DND-41 (cell line): ENCODE results near the gene KHDC4.

Experiments
- ATAC-seq: fragments of 200-7000 bp; cut with Tn5 transposase; 3 replicates; pipeline ENCODE4 v1.9.1; 2021; ENCODE audit warnings: low read depth; ENCODE audit not compliant: insufficient read depth
- DNase-seq: peaks from one replicate; pipeline ENCODE4 v3.0.0-alpha.2; 2020
- H2AFZ ChIP-seq: 2 replicates; pipeline ENCODE4 v1.6.0; 2012; ENCODE audit warnings: low read depth, low read length
- H3K27ac ChIP-seq: 2 replicates; pipeline ENCODE4 v1.5.1; 2012; ENCODE audit warnings: low read length, inconsistent platforms
- H3K27me3 ChIP-seq: fragments of 200-600 bp; sonication (generic); 2 replicates; pipeline ENCODE4 v1.6.0; 2012; ENCODE audit warnings: low read length, mild to moderate bottlenecking, inconsistent platforms; ENCODE audit not compliant: insufficient read depth, poor library complexity
- H3K36me3 ChIP-seq: 2 replicates; pipeline ENCODE4 v1.5.1; 2012; ENCODE audit warnings: low read length, inconsistent platforms; ENCODE audit not compliant: insufficient read depth
- H3K4me1 ChIP-seq: 2 replicates; pipeline ENCODE4 v1.5.1; 2012; ENCODE audit warnings: mild to moderate bottlenecking, low read length; ENCODE audit not compliant: insufficient read depth
- H3K4me2 ChIP-seq: 2 replicates; pipeline ENCODE4 v1.6.0; 2012; ENCODE audit warnings: mild to moderate bottlenecking, moderate library complexity, low read length, inconsistent platforms; ENCODE audit not compliant: insufficient read depth
- H3K4me3 ChIP-seq, 2 experiments: fragments of 200-600 bp in 1 of 2; shearing (Covaris generic) in 1 of 2; 2 replicates each; pipeline ENCODE4 v1.5.1; 2012 to 2016; ENCODE audit warnings: inconsistent platforms in 2 of 2, low read length in 2 of 2, mild to moderate bottlenecking in 2 of 2, low read depth in 1 of 2, moderate library complexity in 1 of 2
- H3K79me2 ChIP-seq: 2 replicates; pipeline ENCODE4 v1.6.0; 2012; ENCODE audit warnings: low read length, inconsistent platforms; ENCODE audit not compliant: insufficient read depth
- H3K9ac ChIP-seq: 2 replicates; pipeline ENCODE4 v1.6.0; 2012; ENCODE audit warnings: low read depth, mild to moderate bottlenecking, inconsistent platforms, low read length, moderate library complexity
- H3K9me3 ChIP-seq: 2 replicates; pipeline ENCODE4 v1.5.1; 2012; ENCODE audit warnings: low read length, moderate library complexity, mild to moderate bottlenecking, inconsistent platforms; ENCODE audit not compliant: insufficient read depth, severe bottlenecking
- H4K20me1 ChIP-seq: 2 replicates; pipeline ENCODE4 v1.6.0; 2012; ENCODE audit warnings: low read length; ENCODE audit not compliant: insufficient read depth
- CTCF ChIP-seq: IDR thresholded peaks from 2 replicates; pipeline ENCODE4 v1.5.1; 2012; ENCODE audit warnings: borderline replicate concordance, low read length, moderate library complexity, mild to moderate bottlenecking; ENCODE audit not compliant: poor library complexity, severe bottlenecking; ENCODE audit errors: extremely low read depth
- EZH2 ChIP-seq: IDR thresholded peaks from 3 replicates; pipeline ENCODE4 v1.6.1; 2012; ENCODE audit warnings: borderline replicate concordance, low read depth, mild to moderate bottlenecking, moderate library complexity, low read length, inconsistent platforms; ENCODE audit not compliant: severe bottlenecking

The KHDC4 gene

GRCh38 chr1:155976062-155976912 lies 42.1 kb upstream of the KHDC4 start:
- peaks cover 32% of the 10 kb centered on the region for H3K36me3 ChIP-seq
- H3K4me2 ChIP-seq, result peak overlapping the region; percentile 80
- H3K4me3 ChIP-seq, result peak overlapping the region; percentile 52 to 73; a peak in 3 of 4 replicates
- peaks cover 73% of the 10 kb centered on the region for H3K79me2 ChIP-seq
- H2AFZ ChIP-seq, result no peak overlapping the region
- TF ChIP-seq CTCF, result no peak
- no peak for TF ChIP-seq EZH2
- H3K27ac ChIP-seq, result peak overlapping the region; percentile 97
- H3K9me3 ChIP-seq, result no peaks in the 10 kb centered on the region
- H3K27me3 ChIP-seq, result no peaks in the 10 kb centered on the region
- H3K4me1 ChIP-seq, result peaks cover 62% of the 10 kb centered on the region
- peak overlapping the region; percentile 90 for H3K9ac ChIP-seq
- peaks cover 50% of the 10 kb centered on the region for H4K20me1 ChIP-seq
- DNase-seq, result peak; percentile 95
- ATAC-seq, result peak; percentile 63

GRCh38 chr1:155975375-155976061 lies 41.3 kb upstream of the KHDC4 start:
- H3K79me2 ChIP-seq, result peaks cover 80% of the 10 kb centered on the region
- TF ChIP-seq EZH2 (no peak), CTCF (no peak)

GRCh38 chr1:155974208-155975115 lies 40.2 kb upstream of the KHDC4 start:
- peak overlapping the region; percentile 90; the same call in 1 of the 2 replicates for H3K9ac ChIP-seq
- H3K79me2 ChIP-seq, result peaks cover 90% of the 10 kb centered on the region
- peaks cover 62% of the 10 kb centered on the region for H3K4me1 ChIP-seq
- TF ChIP-seq EZH2, result no peak
- TF ChIP-seq CTCF, result no peak
- peak overlapping the region; percentile 97 for H3K27ac ChIP-seq
- no peaks in the 10 kb centered on the region for H3K27me3 ChIP-seq
- ATAC-seq, result no peak
- H2AFZ ChIP-seq, result no peak overlapping the region
- H3K36me3 ChIP-seq, result peaks cover 49% of the 10 kb centered on the region
- H4K20me1 ChIP-seq, result peaks cover 67% of the 10 kb centered on the region
- H3K4me2 ChIP-seq, result peak overlapping the region; percentile 80
- no peak for DNase-seq
- no peaks in the 10 kb centered on the region for H3K9me3 ChIP-seq
- H3K4me3 ChIP-seq, result peak overlapping the region in 1 of 2 experiments; percentile 73; a peak in 2 of 4 replicates

More at GRCh38 chr1:155975375-155976061, 41.3 kb upstream of the KHDC4 start:
- no peak overlapping the region for H2AFZ ChIP-seq
- no peaks in the 10 kb centered on the region for H3K27me3 ChIP-seq
- H3K27ac ChIP-seq, result peak overlapping the region; percentile 97
- H3K9ac ChIP-seq, result peak overlapping the region; percentile 90
- ATAC-seq (no peak), DNase-seq (no peak)
- peaks cover 57% of the 10 kb centered on the region for H4K20me1 ChIP-seq
- peak overlapping the region; percentile 8 to 73; a peak in 3 of 4 replicates for H3K4me3 ChIP-seq
- no peaks in the 10 kb centered on the region for H3K9me3 ChIP-seq
- peak overlapping the region; percentile 80 for H3K4me2 ChIP-seq
- peaks cover 39% of the 10 kb centered on the region for H3K36me3 ChIP-seq
- peaks cover 63% of the 10 kb centered on the region for H3K4me1 ChIP-seq
